Naive thymus-derived CD8-positive, alpha-beta T cell (primary cell): ENCODE results near the gene RNF214. TPM values are rescaled to one million over a fixed set of nuclear protein-coding genes. Genes with fewer than 3 reads are reported as not detected.

Source experiments
- ATAC-seq, 2 donors: fragments of 150-1000 bp; cut with Tn5 transposase in 1 of 2; sonication (Bioruptor Pico), chemical (Tn5 transposase) in 1 of 2; 1 replicate in 1 of 2; 2 replicates in 1 of 2; pipeline ENCODE4 v1.10.0; 2021; ENCODE audit warnings: mild to moderate bottlenecking in 2 of 2, moderate library complexity in 2 of 2
- POLR2A ChIA-PET: fragments of 350-600 bp; sonication (Branson Sonifier 250); formaldehyde crosslinking; loops from one replicate; lab custom pipeline; 2021; ENCODE audit warnings: antibody characterized with exemption; lab: Charles Lee
- DNase-seq, 10 donors: peaks; one replicate each; pipeline versions ENCODE4 v3.0.0 to v3.0.0-alpha.2; 2020 to 2022
- H3K27ac Mint-ChIP-seq, 10 donors: one replicate each; pipeline ENCODE4 v1.8.0; 2020 to 2022; ENCODE audit warnings: mild to moderate bottlenecking in 10 of 10, mixed read lengths in 10 of 10, moderate library complexity in 4 of 10, inconsistent platforms in 1 of 10
- H3K27me3 Mint-ChIP-seq, 5 donors: one replicate each; pipeline ENCODE4 v1.8.0; 2021 to 2022; ENCODE audit warnings: mixed read lengths in 5 of 5
- H3K36me3 Mint-ChIP-seq, 3 donors: one replicate each; pipeline ENCODE4 v1.8.0; 2020 to 2022; ENCODE audit warnings: mixed read lengths in 3 of 3, mild to moderate bottlenecking in 2 of 3, inconsistent platforms in 1 of 3
- H3K4me1 Mint-ChIP-seq, 4 donors: one replicate each; pipeline ENCODE4 v1.8.0; 2021 to 2022; ENCODE audit warnings: mixed read lengths in 4 of 4
- H3K4me3 Mint-ChIP-seq, 10 donors: one replicate each; pipeline ENCODE4 v1.8.0; 2020 to 2022; ENCODE audit warnings: mild to moderate bottlenecking in 10 of 10, mixed read lengths in 10 of 10, moderate library complexity in 6 of 10, inconsistent platforms in 1 of 10
- H3K9me3 Mint-ChIP-seq, 9 donors: one replicate each; pipeline ENCODE4 v1.8.0; 2020 to 2022; ENCODE audit warnings: mixed read lengths in 9 of 9, mild to moderate bottlenecking in 3 of 9, inconsistent platforms in 1 of 9, moderate library complexity in 1 of 9
- polyA plus RNA-seq, 3 donors: library from polyadenylated mRNA; unstranded; fragments of 300-500 nt; fragmentation: Illumina TruSeq; gene quantifications; one replicate each; pipeline ENCODE4 v1.2.3, GENCODE V29; 2021
- total RNA-seq, 8 experiments: library from RNA in 2 of 8; stranded (reverse) in 2 of 8; gene quantifications; one replicate each; pipeline ENCODE4 v1.2.3 and lab custom pipeline; 2021 to 2026

The RNF214 gene
- total and polyA plus RNA-seq, 5 experiments from 2014 or later = 7.5 to 30.3 (median 11.6) TPM

- Mint-ChIP-seq H3K27ac (peak overlapping the region in 2 of 10 donors; percentile 63 to 85), H3K9me3 (no peaks in the 10 kb centered on the region), H3K27me3 (no peaks in the 10 kb centered on the region), H3K4me1 (peaks cover 0 to 9% (median 7%) of the 10 kb centered on the region in 4 donors), H3K4me3 (no peak overlapping the region), H3K36me3 (peaks cover 0 to 94% (median 26%) of the 10 kb centered on the region in 3 donors)
- DNase-seq (no peak), ATAC-seq (no peak)
- POLR2A ChIA-PET = interaction anchor here (3.3 kb wide), 1 partner anchor 12 kb away, joined by 20 read pairs; the partner anchor contains the start of genes PCSK7 and RNF214
Measured at GRCh38 chr11:117219455-117219854, 13.0 kb upstream of the RNF214 start.

- Mint-ChIP-seq H3K36me3 (peaks cover 0 to 94% (median 26%) of the 10 kb centered on the region in 3 donors), H3K4me1 (peaks cover 0 to 9% (median 7%) of the 10 kb centered on the region in 4 donors), H3K4me3 (no peak overlapping the region), H3K27me3 (no peaks in the 10 kb centered on the region), H3K9me3 (no peaks in the 10 kb centered on the region), H3K27ac (peak overlapping the region in 1 of 10 donors; percentile 52)
- DNase-seq (no peak), ATAC-seq (no peak)
- POLR2A ChIA-PET = interaction anchor here (3.3 kb wide), 1 partner anchor 11 kb away, joined by 20 read pairs; the partner anchor contains the start of genes PCSK7 and RNF214
Measured at GRCh38 chr11:117219995-117220394, 12.5 kb upstream of the RNF214 start.

GRCh38 chr11:117220568-117220967 lies 11.9 kb upstream of the RNF214 start:
- POLR2A ChIA-PET = interaction anchor here (3.3 kb wide), 1 partner anchor 11 kb away, joined by 20 read pairs; the partner anchor contains the start of genes PCSK7 and RNF214
- Mint-ChIP-seq H3K27me3 (no peaks in the 10 kb centered on the region), H3K4me1 (peaks cover 0 to 9% (median 7%) of the 10 kb centered on the region in 4 donors), H3K36me3 (peaks cover 0 to 94% (median 26%) of the 10 kb centered on the region in 3 donors), H3K4me3 (no peak overlapping the region), H3K27ac (peak overlapping the region in 2 of 10 donors; percentile 9 to 52), H3K9me3 (no peaks in the 10 kb centered on the region)
- ATAC-seq (no peak), DNase-seq (peak in 1 of 10 donors; percentile 41)

- no peak for DNase-seq
- no peak overlapping the region for H3K4me3 Mint-ChIP-seq
- peaks cover 0 to 95% (median 26%) of the 10 kb centered on the region in 3 donors for H3K36me3 Mint-ChIP-seq
- H3K4me1 Mint-ChIP-seq = peaks cover 0 to 9% (median 8%) of the 10 kb centered on the region in 4 donors
- peak overlapping the region in 5 of 10 donors; percentile 10 to 53 (median 34) for H3K27ac Mint-ChIP-seq
- POLR2A ChIA-PET = interaction anchor here (0.5 to 3.3 kb wide), 2 partner anchors 10 to 94 kb away, joined by 3 to 20 read pairs; partner anchors contain the start of genes PCSK7 and RNF214
- ATAC-seq = no peak
- no peaks in the 10 kb centered on the region for H3K27me3 Mint-ChIP-seq
- no peaks in the 10 kb centered on the region for H3K9me3 Mint-ChIP-seq
Measured at GRCh38 chr11:117220999-117221774, 11.3 kb upstream of the RNF214 start.

DNA sequence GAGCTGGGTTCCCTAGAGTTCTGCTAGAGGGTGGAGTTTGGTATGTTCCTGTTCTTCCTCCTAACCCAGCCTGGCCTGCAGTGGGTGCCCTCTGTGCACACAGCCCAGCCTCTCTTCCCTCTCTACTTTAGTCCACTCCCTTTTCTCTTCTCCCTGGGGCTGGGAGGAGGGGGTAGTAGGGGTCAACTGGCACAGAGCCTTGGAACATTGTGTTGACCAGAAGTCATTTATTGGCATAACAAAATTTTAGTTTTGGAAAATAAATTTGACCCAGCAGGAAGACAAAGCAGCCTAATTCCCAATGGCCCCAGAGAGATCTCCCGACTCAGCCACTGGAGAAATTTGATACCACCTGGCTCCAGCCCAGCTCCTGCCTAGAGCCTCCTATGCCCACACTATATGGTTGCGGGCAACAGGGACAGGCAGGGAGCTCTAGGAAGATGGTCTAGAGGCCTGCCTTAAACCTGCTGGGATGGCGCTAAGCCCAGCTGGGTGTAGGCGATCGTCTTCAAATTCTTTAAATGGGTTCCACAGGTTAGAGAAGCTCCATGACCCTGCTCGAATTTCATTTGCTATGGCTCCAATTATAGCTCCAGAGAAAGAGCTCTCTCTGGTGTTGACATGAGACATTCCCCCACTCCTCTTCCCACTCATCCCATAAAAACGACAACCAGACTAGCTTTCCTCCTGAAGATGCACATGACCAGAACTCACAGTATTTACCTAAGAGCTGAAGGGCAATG lies 10.5 kb upstream of the RNF214 start:
- POLR2A ChIA-PET = interaction anchor here (0.5 to 3.3 kb wide), 5 partner anchors 9 to 181 kb away, joined by 3 to 20 read pairs (median 4); partner anchors contain the start of genes PCSK7, RNF214 and SIDT2
- H3K36me3 Mint-ChIP-seq = peaks cover 0 to 95% (median 29%) of the 10 kb centered on the region in 3 donors

GRCh38 chr11:117222991-117223740 lies 9.3 kb upstream of the RNF214 start:
- DNase-seq = peak in 1 of 10 donors; percentile 43
- POLR2A ChIA-PET = interaction anchor here (1.2 kb wide), 1 partner anchor 45 kb away, joined by 4 read pairs; the partner anchor contains the start of gene SIDT2
- no peak overlapping the region for H3K4me3 Mint-ChIP-seq
- peak overlapping the region in 2 of 10 donors; percentile 19 to 37 for H3K27ac Mint-ChIP-seq
- no peaks in the 10 kb centered on the region for H3K9me3 Mint-ChIP-seq
- peaks cover 9 to 22% (median 17%) of the 10 kb centered on the region in 4 donors for H3K4me1 Mint-ChIP-seq
- peaks cover 0 to 95% (median 30%) of the 10 kb centered on the region in 3 donors for H3K36me3 Mint-ChIP-seq
- H3K27me3 Mint-ChIP-seq = no peaks in the 10 kb centered on the region
- ATAC-seq = no peak

More for the DNA sequence above, 10.5 kb upstream of the RNF214 start:
- Mint-ChIP-seq H3K4me1 (peaks cover 6 to 15% (median 14%) of the 10 kb centered on the region in 4 donors), H3K27ac (peak overlapping the region in 3 of 10 donors; percentile 12 to 61 (median 14)), H3K27me3 (no peaks in the 10 kb centered on the region), H3K9me3 (no peaks in the 10 kb centered on the region), H3K4me3 (no peak overlapping the region)
- DNase-seq (peak in 1 of 10 donors; percentile 46), ATAC-seq (no peak)

GRCh38 chr11:117223741-117224689 lies 8.5 kb upstream of the RNF214 start:
- Mint-ChIP-seq H3K9me3 (no peaks in the 10 kb centered on the region), H3K4me1 (peaks cover 15 to 30% (median 22%) of the 10 kb centered on the region in 4 donors), H3K27ac (peak overlapping the region in 3 of 10 donors; percentile 19 to 65 (median 20)), H3K27me3 (no peaks in the 10 kb centered on the region), H3K4me3 (no peak overlapping the region), H3K36me3 (peaks cover 0 to 95% (median 24%) of the 10 kb centered on the region in 3 donors)
- ATAC-seq (no peak), DNase-seq (peak in 1 of 10 donors; percentile 58)
- POLR2A ChIA-PET = interaction anchor here (0.7 kb wide), 1 partner anchor 294 kb away, joined by 3 read pairs; no protein-coding TSS in a partner anchor

GRCh38 chr11:117225553-117226170 lies 6.8 kb upstream of the RNF214 start:
- H3K4me1 Mint-ChIP-seq = peaks cover 21 to 40% (median 34%) of the 10 kb centered on the region in 4 donors
- H3K27me3 Mint-ChIP-seq = no peaks in the 10 kb centered on the region
- DNase-seq (peak in 1 of 10 donors; percentile 51), ATAC-seq (no peak)
- H3K27ac Mint-ChIP-seq = peak overlapping the region in 2 of 10 donors; percentile 10 to 84
- H3K4me3 Mint-ChIP-seq = no peak overlapping the region
- H3K9me3 Mint-ChIP-seq = no peaks in the 10 kb centered on the region
- POLR2A ChIA-PET = interaction anchor here (1.4 to 7.5 kb wide), 3 partner anchors 29 to 82 kb away, joined by 4 to 70 read pairs (median 7); partner anchors contain the start of genes PAFAH1B2 and SIDT2
- peaks cover 0 to 94% (median 25%) of the 10 kb centered on the region in 3 donors for H3K36me3 Mint-ChIP-seq

DNA sequence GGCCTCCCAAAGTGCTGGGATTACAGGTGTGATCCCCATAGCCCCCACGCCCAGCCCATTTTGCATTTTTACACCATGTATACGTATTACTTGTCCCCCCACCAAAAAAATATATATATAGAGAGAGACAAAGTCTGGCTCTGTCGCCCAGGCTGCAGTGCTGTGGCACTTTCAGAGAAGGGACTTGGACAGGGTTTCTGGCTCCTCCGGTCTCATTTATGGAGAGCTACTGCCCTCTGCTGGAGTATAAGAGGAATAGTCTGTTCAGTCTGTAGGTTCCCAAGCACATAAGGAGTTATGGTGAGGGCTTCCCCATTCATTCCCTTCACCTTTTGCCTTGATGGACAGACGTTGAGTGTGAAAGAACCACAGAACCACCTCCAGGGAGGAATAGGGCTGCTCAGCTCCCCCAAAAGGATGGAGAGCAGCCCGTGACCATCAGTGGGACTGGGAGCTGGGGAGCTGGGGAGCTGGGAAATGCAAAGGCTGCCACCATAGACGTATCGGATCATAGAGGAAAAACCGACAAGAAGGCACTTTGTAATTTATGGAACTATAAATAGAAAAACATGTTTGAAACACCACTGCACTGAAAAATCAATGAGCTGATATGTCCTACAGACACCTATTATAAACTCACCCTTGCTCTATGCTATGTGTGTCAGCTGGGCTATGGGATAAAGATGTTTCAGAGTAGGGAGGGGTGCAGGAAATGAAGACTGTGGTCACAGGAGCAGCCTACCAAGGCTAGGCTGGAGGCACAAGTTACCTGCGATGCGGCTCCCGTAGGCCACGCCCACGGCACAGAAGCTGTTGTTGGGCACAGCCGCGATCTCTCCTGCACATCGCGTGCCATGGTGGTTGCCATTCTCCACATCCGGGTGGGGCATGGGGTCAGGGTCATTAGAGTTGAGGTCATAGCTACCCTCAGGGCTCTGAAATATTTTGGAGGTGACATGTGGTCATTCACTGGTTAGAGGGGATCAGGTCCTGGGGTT lies 5.8 kb upstream of the RNF214 start:
- H3K4me3 Mint-ChIP-seq = peak overlapping the region in 3 of 10 donors; percentile 57 to 83 (median 57)
- POLR2A ChIA-PET = interaction anchor here (0.9 to 7.5 kb wide), 7 partner anchors 9 to 454 kb away, joined by 3 to 70 read pairs (median 4); partner anchors contain the start of genes BUD13, PAFAH1B2 and SIDT2
- peaks cover 0 to 84% (median 25%) of the 10 kb centered on the region in 3 donors for H3K36me3 Mint-ChIP-seq

More for the DNA sequence above, 5.8 kb upstream of the RNF214 start:
- Mint-ChIP-seq H3K4me1 (peaks cover 25 to 50% (median 41%) of the 10 kb centered on the region in 4 donors), H3K27me3 (no peaks in the 10 kb centered on the region), H3K27ac (peak overlapping the region; percentile 70 to 94 (median 88)), H3K9me3 (no peaks in the 10 kb centered on the region)
- ATAC-seq = peak; percentile 71
- DNase-seq = peak in 8 of 10 donors; percentile 31 to 77 (median 61)
